SU-DHL-6 (cell line): ENCODE measurements around the gene RAB36.

Experiments
- CTCF ChIP-seq: fragments of 200-600 bp; sonication (generic); IDR thresholded peaks from one replicate; pipeline ENCODE4 v1.5.1; 2017; ENCODE audit warnings: antibody characterized with exemption, mild to moderate bottlenecking, low read length, moderate library complexity; ENCODE audit not compliant: insufficient read depth, poor library complexity, severe bottlenecking
- EZH2phosphoT487 ChIP-seq: fragments of 200-600 bp; sonication (generic), shearing (Covaris generic); conservative IDR thresholded peaks from 2 replicates; pipeline ENCODE4 v1.6.1; 2018; ENCODE audit warnings: mild to moderate bottlenecking, antibody characterized with exemption, low read length, moderate library complexity, mixed read lengths

- no peak for TF ChIP-seq CTCF
- TF ChIP-seq EZH2phosphoT487: no peak
Measured at GRCh38 chr22:23130697-23131096, 14.6 kb upstream of the RAB36 start.
